Activated CD4-positive, alpha-beta T cell treated with anti-CD3 and anti-CD28 coated beads, Interleukin-2, Interleukin-6, amounts not matched to agents 100 ng/mL and 50 ng/mL, durations not matched to agents 16 hours and 8 hours (primary cell): ENCODE measurements around the gene ARRB1.
A peak's percentile ranks its signal among the peaks of the same experiment; 100 is the strongest.

Experiments
- DNase-seq: peaks from one replicate; pipeline ENCODE4 v3.0.0-alpha.2; 2020

ARRB1 gene

GRCh38 chr11:75246671-75247350 lies 104.7 kb downstream of the ARRB1 start:
- no peak for DNase-seq

GRCh38 chr11:75246006-75246670 lies 105.3 kb downstream of the ARRB1 start:
- no peak for DNase-seq

- no peak for DNase-seq
These were observed 106.0 kb downstream of the ARRB1 start for GRCh38 chr11:75245356-75246005.

GRCh38 chr11:75244052-75244814 lies 107.2 kb downstream of the ARRB1 start:
- no peak for DNase-seq

- DNase-seq: no peak
These were observed 108.5 kb downstream of the ARRB1 start for GRCh38 chr11:75242722-75243600.

GRCh38 chr11:75241906-75242644 lies 109.4 kb downstream of the ARRB1 start:
- no peak for DNase-seq

GRCh38 chr11:75241036-75241905 lies 110.2 kb downstream of the ARRB1 start:
- DNase-seq: peak; percentile 93

GRCh38 chr11:75240311-75241035 lies 111.0 kb downstream of the ARRB1 start, which contains the start of gene TPBGL:
Gene TPBGL, plus strand, starts transcription at chr11:75240774. Its CDS starts 276 bp downstream, at chr11:75241050.
- DNase-seq: no peak

GRCh38 chr11:75239531-75240290 lies 111.8 kb downstream of the ARRB1 start:
- no peak for DNase-seq

GRCh38 chr11:75238595-75239440 lies 112.6 kb downstream of the ARRB1 start:
- DNase-seq: no peak

- DNase-seq: no peak
These were observed 114.4 kb downstream of the ARRB1 start for GRCh38 chr11:75237050-75237449.

GRCh38 chr11:75236062-75236461 lies 115.4 kb downstream of the ARRB1 start:
- DNase-seq: no peak

- DNase-seq: peak; percentile 35
These were observed 117.7 kb downstream of the ARRB1 start for GRCh38 chr11:75233754-75234172.

GRCh38 chr11:75230621-75231020 lies 120.8 kb downstream of the ARRB1 start:
- DNase-seq: no peak

GRCh38 chr11:75229466-75229865 lies 122.0 kb downstream of the ARRB1 start:
- no peak for DNase-seq

GRCh38 chr11:75225794-75226193 lies 125.7 kb downstream of the ARRB1 start:
- DNase-seq: no peak

GRCh38 chr11:75223954-75224643 lies 127.4 kb downstream of the ARRB1 start:
- no peak for DNase-seq
